ENCODE data around the gene RASA2. TPM values are rescaled to one million over a fixed set of nuclear protein-coding genes. Genes with fewer than 3 reads are reported as not detected.

Gene RASA2
- total and polyA plus RNA-seq, 2 experiments from 2014 or later: 6.3 to 18.0 TPM

GRCh38 chr3:141561426-141562034 is 74.7 kb downstream of the RASA2 start:
- TF ChIP-seq CTCF (IDR thresholded peaks at IDR 0.05; ENCODE audit: low read depth, low read length): peak; percentile 96
- Histone ChIP-seq H3K4me3 (no peak overlapping the region), H3K36me3 (no peaks in the 10 kb centered on the region), H3K4me1 (ENCODE audit: low read depth) (peaks cover 15% of the 10 kb centered on the region), H3K27ac (no peak overlapping the region), H3K9me3 (ENCODE audit: low read depth) (no peaks in the 10 kb centered on the region), H3K27me3 (no peaks in the 10 kb centered on the region)
- DNase-seq (ENCODE audit: low read depth in 1 of 2, low spot score in 1 of 2): peak; percentile 60 to 86

GRCh38 chr3:141564241-141564640 is 77.4 kb downstream of the RASA2 start:
- no peaks in the 10 kb centered on the region for H3K9me3 ChIP-seq (ENCODE audit: low read depth)
- no peak overlapping the region for H3K4me3 ChIP-seq
- no peaks in the 10 kb centered on the region for H3K27me3 ChIP-seq
- no peaks in the 10 kb centered on the region for H3K4me1 ChIP-seq (ENCODE audit: low read depth)
- no peak for DNase-seq (ENCODE audit: low read depth in 1 of 2, low spot score in 1 of 2)
- no peaks in the 10 kb centered on the region for H3K36me3 ChIP-seq
- TF ChIP-seq CTCF (IDR thresholded peaks at IDR 0.05; ENCODE audit: low read depth, low read length): no peak
- H3K27ac ChIP-seq: no peak overlapping the region

- Histone ChIP-seq H3K4me3 (no peak overlapping the region), H3K27me3 (no peaks in the 10 kb centered on the region), H3K36me3 (peaks cover 33% of the 10 kb centered on the region), H3K9me3 (ENCODE audit: low read depth) (no peaks in the 10 kb centered on the region), H3K27ac (no peak overlapping the region), H3K4me1 (ENCODE audit: low read depth) (no peaks in the 10 kb centered on the region)
- TF ChIP-seq CTCF (IDR thresholded peaks at IDR 0.05; ENCODE audit: low read depth, low read length): no peak
- no peak for DNase-seq (ENCODE audit: low read depth in 1 of 2, low spot score in 1 of 2)
Measured at GRCh38 chr3:141570068-141570467, 83.2 kb downstream of the RASA2 start.

GRCh38 chr3:141575879-141576743 is 89.3 kb downstream of the RASA2 start:
- Histone ChIP-seq H3K27ac (no peak overlapping the region), H3K9me3 (ENCODE audit: low read depth) (no peaks in the 10 kb centered on the region), H3K4me1 (ENCODE audit: low read depth) (no peaks in the 10 kb centered on the region), H3K4me3 (no peak overlapping the region), H3K36me3 (peaks cover 33% of the 10 kb centered on the region), H3K27me3 (no peaks in the 10 kb centered on the region)
- peak; percentile 62 for TF ChIP-seq CTCF (IDR thresholded peaks at IDR 0.05; ENCODE audit: low read depth, low read length)
- DNase-seq (ENCODE audit: low read depth in 1 of 2, low spot score in 1 of 2): peak; percentile 8 to 48

- H3K4me3 ChIP-seq: no peak overlapping the region
- no peaks in the 10 kb centered on the region for H3K27me3 ChIP-seq
- no peak overlapping the region for H3K27ac ChIP-seq
- DNase-seq (ENCODE audit: low read depth in 1 of 2, low spot score in 1 of 2): no peak
- no peaks in the 10 kb centered on the region for H3K9me3 ChIP-seq (ENCODE audit: low read depth)
- peaks cover 33% of the 10 kb centered on the region for H3K36me3 ChIP-seq
- no peak for TF ChIP-seq CTCF (IDR thresholded peaks at IDR 0.05; ENCODE audit: low read depth, low read length)
- H3K4me1 ChIP-seq (ENCODE audit: low read depth): no peaks in the 10 kb centered on the region
Measured at GRCh38 chr3:141576744-141577052, 89.9 kb downstream of the RASA2 start.

Measured in cardiac muscle cell (in vitro differentiated cells and primary cell).